Sigmoid colon (tissue), 4 donors: ENCODE results near the gene GPR42.

Source experiments
- EP300 ChIP-seq, 4 donors: sonication (generic); formaldehyde crosslinking; IDR thresholded peaks; one replicate each; pipeline ENCODE4 v1.6.1; 2017; ENCODE audit warnings: antibody characterized with exemption in 4 of 4
- POLR2A ChIP-seq, 2 donors: fragments of 450-650 bp; IDR thresholded peaks; one replicate each; pipeline ENCODE4 v1.6.1; 2016; ENCODE audit warnings: antibody characterized with exemption in 2 of 2, mild to moderate bottlenecking in 2 of 2, moderate library complexity in 2 of 2
- TF ChIP-seq, protein P1 (sequence below), 4 experiments: fragments of 450-650 bp in 3 of 4; fragments of 200-600 bp in 1 of 4; IDR thresholded peaks; one replicate each; pipeline ENCODE4 v1.5.1; 2016 to 2019; ENCODE audit warnings: antibody characterized with exemption in 4 of 4, mild to moderate bottlenecking in 3 of 4, moderate library complexity in 2 of 4

DNA sequence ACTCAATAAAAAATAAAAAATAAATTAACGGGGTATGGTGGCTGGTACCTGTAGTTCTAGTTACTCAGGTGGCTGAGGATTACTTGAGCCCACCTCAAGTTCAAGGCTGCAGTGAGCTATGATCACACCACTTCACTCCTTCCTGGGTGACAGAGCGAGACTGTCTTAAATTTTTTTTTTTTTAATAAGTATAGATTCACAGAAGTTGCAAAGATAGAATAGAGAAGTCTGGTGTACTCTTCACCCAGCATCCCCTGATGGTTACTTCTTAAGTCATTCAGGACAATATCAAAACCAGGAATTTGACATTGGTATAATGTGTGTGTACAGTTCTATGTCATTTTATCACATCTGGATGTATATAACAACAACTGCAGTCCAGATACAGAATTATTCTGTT is 49.6 kb upstream of the GPR42 start:
- no peak for TF ChIP-seq EP300 (IDR thresholded peaks at IDR 0.05)
- no peak for TF ChIP-seq POLR2A (IDR thresholded peaks at IDR 0.05)
- TF ChIP-seq, protein P1, sequence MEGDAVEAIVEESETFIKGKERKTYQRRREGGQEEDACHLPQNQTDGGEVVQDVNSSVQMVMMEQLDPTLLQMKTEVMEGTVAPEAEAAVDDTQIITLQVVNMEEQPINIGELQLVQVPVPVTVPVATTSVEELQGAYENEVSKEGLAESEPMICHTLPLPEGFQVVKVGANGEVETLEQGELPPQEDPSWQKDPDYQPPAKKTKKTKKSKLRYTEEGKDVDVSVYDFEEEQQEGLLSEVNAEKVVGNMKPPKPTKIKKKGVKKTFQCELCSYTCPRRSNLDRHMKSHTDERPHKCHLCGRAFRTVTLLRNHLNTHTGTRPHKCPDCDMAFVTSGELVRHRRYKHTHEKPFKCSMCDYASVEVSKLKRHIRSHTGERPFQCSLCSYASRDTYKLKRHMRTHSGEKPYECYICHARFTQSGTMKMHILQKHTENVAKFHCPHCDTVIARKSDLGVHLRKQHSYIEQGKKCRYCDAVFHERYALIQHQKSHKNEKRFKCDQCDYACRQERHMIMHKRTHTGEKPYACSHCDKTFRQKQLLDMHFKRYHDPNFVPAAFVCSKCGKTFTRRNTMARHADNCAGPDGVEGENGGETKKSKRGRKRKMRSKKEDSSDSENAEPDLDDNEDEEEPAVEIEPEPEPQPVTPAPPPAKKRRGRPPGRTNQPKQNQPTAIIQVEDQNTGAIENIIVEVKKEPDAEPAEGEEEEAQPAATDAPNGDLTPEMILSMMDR (IDR thresholded peaks at IDR 0.05) = no peak
